NCI-H1105 treated with DMSO at 0.1 percent for 48 hours (cell line): Measurements from ENCODE around the gene HDAC3.

Experiments
- DNase-seq: peaks from one replicate; lab custom pipeline; 2025; lab: John Stamatoyannopoulos, UW

The HDAC3 gene

DNA sequence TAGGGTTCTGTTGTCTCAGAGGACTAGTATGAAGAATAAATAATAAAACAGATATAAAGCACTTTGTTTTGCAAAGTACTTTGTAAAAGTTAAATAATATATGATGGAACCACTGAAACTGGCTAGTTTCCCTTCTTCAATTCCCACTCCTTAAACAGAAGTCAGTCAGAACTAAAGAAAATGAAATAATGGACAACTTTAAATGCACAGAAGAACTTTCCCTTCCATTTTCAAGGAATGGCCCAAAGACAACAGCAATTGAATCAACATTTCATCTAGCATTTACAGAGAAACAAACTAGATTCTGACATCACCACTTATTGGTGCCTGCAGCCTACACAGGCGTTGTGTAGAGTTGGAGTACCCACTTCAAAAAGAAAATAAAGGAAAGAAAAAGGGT lies 34.0 kb downstream of the HDAC3 start:
- DNase-seq, result no peak

DNA sequence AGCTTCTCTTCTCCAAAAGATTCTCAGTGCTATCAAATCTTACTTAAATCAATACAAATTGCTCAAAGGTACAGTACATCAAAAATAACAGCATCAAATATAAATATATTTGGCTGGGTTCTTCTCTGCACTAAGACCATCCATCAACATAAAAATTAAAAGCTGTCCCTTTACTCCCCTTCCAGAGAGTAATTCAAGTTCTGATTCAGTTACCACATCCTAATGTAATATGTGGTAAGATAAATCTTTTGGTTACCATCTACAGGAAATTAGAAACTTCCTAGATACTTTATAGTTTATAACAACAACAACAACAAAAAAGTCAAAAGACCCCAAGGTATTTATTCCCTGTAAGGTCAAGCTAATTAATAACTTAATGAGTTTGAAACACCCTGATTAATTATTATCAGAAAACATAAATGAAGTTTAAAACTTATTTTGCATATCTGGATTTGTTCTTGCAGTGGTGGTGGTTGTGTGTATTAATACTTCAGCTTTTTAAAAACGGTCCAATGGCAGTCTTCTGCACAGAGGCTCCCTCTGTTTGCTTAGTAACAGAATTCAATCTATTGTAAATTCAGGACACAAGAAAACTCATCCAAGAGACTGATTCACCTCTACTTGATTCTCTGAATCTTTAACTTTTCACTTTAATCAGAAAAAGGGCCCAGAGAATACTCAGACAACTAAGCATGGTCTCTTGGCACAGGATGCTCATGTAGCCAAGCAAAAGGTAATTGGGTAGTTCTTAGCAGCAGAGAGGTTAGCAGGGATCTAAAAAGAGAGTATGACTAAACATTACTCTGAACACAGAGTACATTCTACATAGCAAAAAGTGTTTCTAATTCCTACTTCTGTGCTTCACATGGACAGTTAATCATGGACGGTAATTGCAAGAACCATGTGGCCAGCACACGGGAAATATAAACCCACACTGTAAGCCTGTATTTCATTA lies 38.0 kb downstream of the HDAC3 start:
- DNase-seq, result no peak

DNA sequence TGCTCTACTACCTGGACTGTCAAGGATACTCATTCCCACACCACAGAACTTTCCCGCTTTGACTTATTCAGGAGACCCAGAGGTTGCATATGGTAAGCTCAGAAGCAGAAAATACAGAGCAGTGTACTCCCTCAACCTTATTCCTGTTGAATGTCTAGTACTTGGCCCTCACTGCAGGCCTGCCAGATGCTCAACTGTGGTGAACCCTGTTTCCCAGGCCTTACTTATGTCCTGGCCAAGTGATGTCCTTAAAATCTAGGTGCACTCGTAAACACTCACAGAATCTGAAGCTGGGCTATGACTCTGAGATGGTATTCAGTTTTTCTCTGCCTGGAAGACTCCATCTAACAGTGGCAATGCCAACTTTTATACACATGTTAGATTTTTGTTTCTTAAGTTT lies 38.8 kb downstream of the HDAC3 start:
- no peak for DNase-seq

DNA sequence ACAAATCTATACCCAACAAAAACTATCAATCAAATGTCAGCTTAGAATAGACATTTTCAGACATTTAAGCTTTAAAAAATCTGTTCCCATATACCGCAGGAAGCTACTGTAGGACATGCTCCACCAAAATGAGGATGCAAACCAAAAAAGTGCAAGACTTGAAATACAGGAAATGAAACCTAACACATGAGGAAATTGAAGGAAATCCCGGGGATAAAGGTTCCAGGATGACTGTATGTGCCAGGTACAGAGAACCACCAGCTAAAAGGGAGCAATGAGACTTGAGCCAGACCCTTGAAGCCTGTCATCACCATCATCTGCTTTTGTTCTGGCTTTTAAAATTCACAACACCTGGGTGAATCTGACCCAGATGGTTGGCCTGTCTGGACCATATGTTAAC lies 39.3 kb downstream of the HDAC3 start:
- no peak for DNase-seq

DNA sequence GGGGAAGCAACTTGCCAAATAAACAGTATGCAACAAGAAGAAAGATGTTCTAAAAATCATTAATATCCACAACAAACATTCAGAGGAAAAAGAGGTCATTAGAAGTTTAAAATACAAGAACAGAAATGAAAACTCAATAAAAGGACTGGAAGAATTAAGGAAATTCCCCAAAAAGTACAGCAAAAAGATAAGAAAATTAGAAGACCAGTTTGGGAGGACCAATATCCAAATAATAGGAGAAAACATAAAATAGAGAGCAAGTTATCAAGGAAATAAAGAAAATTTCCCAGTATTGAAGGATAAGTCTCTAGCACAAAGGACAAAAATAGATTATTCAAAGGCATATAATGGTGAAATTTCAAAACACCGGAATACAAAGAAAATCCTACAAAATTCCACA lies 39.8 kb downstream of the HDAC3 start:
- no peak for DNase-seq

DNA sequence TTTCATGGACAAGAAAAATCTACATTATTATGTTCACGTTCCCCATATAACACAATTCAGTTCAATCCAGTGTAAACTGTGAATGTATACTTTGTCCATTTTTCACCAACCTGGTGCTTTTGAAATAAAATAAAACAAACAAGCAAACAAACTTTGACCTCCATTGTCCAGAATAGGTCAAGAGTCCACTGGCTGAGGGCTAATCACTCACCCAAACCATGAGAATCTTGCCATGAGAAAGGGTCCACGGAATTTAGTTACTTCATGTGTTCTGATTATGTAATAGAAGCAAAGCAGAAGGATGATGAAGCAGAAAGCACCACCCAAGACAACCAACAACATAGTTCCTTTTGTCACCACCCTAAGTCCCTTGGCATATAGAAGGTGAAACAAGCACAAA lies 46.5 kb downstream of the HDAC3 start:
- no peak for DNase-seq

DNA sequence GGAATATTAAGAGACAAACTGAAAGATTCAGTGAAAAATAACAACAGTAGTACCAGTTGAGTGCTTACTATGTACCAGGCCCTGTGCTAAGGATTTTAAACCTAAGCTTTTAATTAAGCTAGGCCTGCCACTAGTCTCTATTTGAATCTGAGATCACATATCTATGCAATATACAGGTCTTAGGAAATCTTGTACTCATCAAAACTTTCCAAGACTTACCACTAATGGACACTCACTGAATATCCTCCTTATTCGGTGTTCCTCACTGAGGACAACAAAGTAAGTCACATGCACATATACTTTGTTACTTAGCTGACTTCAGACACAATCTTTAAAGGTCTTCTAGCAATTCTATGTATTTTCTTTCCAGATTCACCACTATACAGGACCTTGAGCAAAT lies 50.4 kb downstream of the HDAC3 start:
- no peak for DNase-seq

DNA sequence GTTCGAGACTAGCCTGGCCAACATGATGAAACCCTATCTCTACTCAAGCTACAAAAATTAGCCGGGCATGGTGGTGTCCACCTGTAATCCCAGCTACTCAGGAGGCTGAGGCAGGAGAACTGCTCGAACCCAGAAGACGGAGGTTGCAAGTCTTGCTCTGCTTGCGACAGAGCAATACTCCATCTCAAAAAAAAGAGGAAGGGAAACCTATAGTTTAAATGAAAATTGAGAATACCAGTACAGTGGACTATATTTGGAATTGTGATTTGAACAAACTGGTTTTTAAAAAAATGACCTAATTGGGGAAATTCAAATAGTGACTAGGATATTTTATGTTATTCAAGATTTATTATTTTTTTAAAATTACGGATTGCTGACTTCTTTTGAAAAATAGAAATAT lies 51.1 kb downstream of the HDAC3 start:
- DNase-seq, result no peak

DNA sequence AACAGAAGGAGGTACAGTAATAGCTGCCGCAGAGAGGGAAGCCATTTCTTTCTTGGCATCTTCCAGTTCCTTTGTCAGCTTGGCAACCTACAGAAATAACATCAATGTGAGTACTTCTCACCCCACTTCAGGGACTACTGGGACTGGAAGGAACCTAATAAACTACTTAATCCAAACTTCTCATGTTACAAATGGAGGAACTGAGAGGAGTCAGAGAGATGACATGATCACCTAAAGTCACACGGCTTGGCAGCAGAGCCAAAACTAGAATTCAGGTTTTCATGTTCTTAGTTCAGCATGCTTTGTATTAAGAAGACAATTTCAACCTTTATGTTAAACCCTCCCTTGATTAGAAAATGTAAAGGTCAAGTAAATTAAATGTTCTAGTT lies 62.5 kb downstream of the HDAC3 start:
- DNase-seq, result no peak

DNA sequence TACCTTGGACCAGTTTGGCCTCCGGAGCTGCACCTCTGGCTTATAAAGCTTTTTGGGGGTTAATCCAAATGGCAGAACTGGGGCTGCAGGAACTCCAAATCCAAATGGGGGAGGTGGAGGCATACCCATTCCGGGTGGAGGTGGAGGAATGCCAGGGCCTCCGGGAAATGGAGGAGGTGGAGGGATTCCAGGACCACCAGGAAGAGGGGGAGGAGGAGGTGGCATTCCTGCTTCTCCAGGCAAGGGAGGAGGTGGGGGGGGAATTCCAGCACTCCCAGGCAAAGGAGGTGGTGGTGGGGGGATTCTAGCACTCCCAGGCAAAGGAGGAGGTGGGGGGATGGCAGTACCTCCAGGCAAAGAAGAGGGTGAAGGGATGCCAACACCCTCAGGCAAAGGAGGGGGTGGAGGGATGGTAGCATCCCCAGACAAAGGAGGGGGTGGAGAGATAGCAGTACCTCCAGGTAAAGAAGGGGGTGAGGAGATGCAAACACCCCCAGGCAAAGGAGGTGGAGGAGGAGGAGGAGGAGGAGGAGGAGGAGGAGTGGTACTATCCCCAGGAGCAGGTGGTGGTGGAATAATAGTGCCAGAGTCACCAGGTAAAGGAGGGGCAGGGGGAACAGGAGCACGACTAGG lies 63.0 kb downstream of the HDAC3 start:
- no peak for DNase-seq
